Ishikawa (cell line): ENCODE data around the gene OR7C2.

Source experiments
- CEBPB ChIP-seq: IDR thresholded peaks from 2 replicates; pipeline ENCODE4 v1.6.1; 2012
- CREB1 ChIP-seq: IDR thresholded peaks from 2 replicates; pipeline ENCODE4 v1.6.1; 2012; ENCODE audit warnings: low read depth
- EGR1 ChIP-seq: IDR thresholded peaks from 2 replicates; pipeline ENCODE4 v1.6.1; 2012
- EP300 ChIP-seq: IDR thresholded peaks from 2 replicates; pipeline ENCODE4 v1.6.1; 2012; ENCODE audit warnings: borderline replicate concordance
- FOXM1 ChIP-seq: IDR thresholded peaks from 2 replicates; pipeline ENCODE4 v1.6.1; 2012; ENCODE audit warnings: low read depth, borderline replicate concordance
- NFIC ChIP-seq: IDR thresholded peaks from 2 replicates; pipeline ENCODE4 v1.6.1; 2012
- RAD21 ChIP-seq: IDR thresholded peaks from 2 replicates; pipeline ENCODE4 v1.6.1; 2012; ENCODE audit warnings: low read depth
- TAF1 ChIP-seq: IDR thresholded peaks from 2 replicates; pipeline ENCODE4 v1.6.1; 2012; ENCODE audit warnings: low read depth, mild to moderate bottlenecking
- TCF12 ChIP-seq: IDR thresholded peaks from 2 replicates; pipeline ENCODE4 v1.6.1; 2012; ENCODE audit warnings: low read depth
- TEAD4 ChIP-seq: IDR thresholded peaks from 2 replicates; pipeline ENCODE4 v1.6.1; 2012
- YY1 ChIP-seq: IDR thresholded peaks from 2 replicates; pipeline ENCODE4 v1.6.1; 2012; ENCODE audit warnings: low read depth
- ZBTB7A ChIP-seq: IDR thresholded peaks from 2 replicates; pipeline ENCODE4 v1.6.1; 2012; ENCODE audit warnings: low read depth
- TF ChIP-seq, protein P1 (sequence below): IDR thresholded peaks from 2 replicates; pipeline ENCODE4 v1.6.1; 2012
- TF ChIP-seq, protein P2 (sequence below): IDR thresholded peaks from 2 replicates; pipeline ENCODE4 v1.6.1; 2012; ENCODE audit warnings: low read depth, mild to moderate bottlenecking
- TF ChIP-seq, protein P3 (sequence below): IDR thresholded peaks from 2 replicates; pipeline ENCODE4 v1.6.1; 2012

The OR7C2 gene

DNA sequence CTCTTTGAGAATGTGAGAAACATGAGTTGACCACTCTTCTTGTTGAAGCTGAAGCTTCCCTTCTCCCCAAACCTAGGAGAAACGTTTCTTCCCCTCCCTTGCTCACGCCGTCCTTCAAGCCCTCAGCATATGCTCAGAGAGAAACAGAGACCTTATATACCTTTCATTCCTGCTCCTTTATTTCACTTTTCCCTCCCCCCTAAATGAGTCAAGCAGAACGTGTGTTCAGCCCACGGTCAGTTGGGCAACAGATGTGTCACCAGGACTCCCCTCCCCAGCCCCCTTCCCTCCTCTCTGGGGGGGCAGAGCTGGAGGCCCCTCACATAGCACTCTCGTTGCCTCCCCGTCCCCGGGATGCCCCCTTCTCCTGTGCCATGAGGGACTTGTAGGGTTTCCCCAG is 8.6 kb downstream of the OR7C2 start:
- TF ChIP-seq TCF12 = no peak
- TF ChIP-seq YY1 = no peak
- TF ChIP-seq NFIC = no peak
- no peak for TF ChIP-seq CREB1
- TF ChIP-seq ZBTB7A = no peak
- TF ChIP-seq FOXM1 = no peak
- no peak for TF ChIP-seq TEAD4
- TF ChIP-seq, protein P1, sequence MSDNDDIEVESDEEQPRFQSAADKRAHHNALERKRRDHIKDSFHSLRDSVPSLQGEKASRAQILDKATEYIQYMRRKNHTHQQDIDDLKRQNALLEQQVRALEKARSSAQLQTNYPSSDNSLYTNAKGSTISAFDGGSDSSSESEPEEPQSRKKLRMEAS = no peak
- TF ChIP-seq, protein P2, sequence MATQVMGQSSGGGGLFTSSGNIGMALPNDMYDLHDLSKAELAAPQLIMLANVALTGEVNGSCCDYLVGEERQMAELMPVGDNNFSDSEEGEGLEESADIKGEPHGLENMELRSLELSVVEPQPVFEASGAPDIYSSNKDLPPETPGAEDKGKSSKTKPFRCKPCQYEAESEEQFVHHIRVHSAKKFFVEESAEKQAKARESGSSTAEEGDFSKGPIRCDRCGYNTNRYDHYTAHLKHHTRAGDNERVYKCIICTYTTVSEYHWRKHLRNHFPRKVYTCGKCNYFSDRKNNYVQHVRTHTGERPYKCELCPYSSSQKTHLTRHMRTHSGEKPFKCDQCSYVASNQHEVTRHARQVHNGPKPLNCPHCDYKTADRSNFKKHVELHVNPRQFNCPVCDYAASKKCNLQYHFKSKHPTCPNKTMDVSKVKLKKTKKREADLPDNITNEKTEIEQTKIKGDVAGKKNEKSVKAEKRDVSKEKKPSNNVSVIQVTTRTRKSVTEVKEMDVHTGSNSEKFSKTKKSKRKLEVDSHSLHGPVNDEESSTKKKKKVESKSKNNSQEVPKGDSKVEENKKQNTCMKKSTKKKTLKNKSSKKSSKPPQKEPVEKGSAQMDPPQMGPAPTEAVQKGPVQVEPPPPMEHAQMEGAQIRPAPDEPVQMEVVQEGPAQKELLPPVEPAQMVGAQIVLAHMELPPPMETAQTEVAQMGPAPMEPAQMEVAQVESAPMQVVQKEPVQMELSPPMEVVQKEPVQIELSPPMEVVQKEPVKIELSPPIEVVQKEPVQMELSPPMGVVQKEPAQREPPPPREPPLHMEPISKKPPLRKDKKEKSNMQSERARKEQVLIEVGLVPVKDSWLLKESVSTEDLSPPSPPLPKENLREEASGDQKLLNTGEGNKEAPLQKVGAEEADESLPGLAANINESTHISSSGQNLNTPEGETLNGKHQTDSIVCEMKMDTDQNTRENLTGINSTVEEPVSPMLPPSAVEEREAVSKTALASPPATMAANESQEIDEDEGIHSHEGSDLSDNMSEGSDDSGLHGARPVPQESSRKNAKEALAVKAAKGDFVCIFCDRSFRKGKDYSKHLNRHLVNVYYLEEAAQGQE = no peak
- TF ChIP-seq RAD21 = no peak
- no peak for TF ChIP-seq CEBPB
- TF ChIP-seq TAF1 = no peak
- TF ChIP-seq, protein P3, sequence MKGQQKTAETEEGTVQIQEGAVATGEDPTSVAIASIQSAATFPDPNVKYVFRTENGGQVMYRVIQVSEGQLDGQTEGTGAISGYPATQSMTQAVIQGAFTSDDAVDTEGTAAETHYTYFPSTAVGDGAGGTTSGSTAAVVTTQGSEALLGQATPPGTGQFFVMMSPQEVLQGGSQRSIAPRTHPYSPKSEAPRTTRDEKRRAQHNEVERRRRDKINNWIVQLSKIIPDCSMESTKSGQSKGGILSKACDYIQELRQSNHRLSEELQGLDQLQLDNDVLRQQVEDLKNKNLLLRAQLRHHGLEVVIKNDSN = no peak
- TF ChIP-seq EP300 = no peak
- no peak for TF ChIP-seq EGR1

DNA sequence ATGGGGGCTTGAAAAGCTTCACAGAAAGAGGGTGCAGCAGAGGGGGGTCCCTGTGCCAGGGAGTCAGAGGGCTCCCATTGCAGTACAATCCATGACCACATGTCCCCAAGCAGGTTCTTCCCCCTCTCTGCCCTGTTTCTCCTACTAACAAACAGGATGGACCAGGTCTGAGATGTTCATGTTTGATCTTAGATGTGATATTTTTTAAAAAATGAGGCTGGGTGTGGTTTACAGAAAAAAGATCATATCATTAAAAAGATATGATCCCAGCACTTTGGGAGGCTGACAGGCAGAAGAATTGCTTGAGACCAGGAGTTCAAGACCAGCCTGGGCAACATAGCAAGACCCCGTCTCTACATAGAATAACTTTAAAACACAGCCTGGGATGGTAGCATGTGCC is 9.1 kb downstream of the OR7C2 start:
- TF ChIP-seq, protein P3 = no peak
- no peak for TF ChIP-seq NFIC
- TF ChIP-seq CEBPB = no peak
- no peak for TF ChIP-seq RAD21
- no peak for TF ChIP-seq CREB1
- no peak for TF ChIP-seq TCF12

DNA sequence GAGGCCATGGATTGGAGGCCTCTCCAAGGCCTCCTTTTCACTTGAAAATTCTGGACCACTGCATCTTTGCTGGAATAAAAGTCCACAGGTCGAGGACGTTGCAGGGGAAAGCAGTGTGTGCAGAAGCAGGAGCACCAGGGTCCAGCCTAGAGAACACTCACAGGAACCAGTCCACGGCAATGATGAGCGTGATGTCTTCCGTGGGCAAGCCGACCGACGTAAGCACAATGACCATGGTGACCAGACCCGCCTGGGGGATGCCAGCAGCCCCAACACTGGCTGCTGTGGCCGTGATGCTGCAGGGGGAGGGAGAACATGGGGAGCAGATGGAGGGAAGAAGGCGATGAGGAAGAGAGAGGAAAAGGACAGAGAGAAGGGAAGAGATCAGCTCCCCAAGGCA is 11.5 kb downstream of the OR7C2 start:
- TF ChIP-seq EGR1 = no peak
- TF ChIP-seq EP300 = no peak
- no peak for TF ChIP-seq YY1
- TF ChIP-seq ZBTB7A = no peak
- TF ChIP-seq CEBPB = no peak
- no peak for TF ChIP-seq RAD21
- TF ChIP-seq, protein P2 = no peak
- no peak for TF ChIP-seq TCF12
- no peak for TF ChIP-seq NFIC
- TF ChIP-seq FOXM1 = no peak
- no peak for TF ChIP-seq TAF1
- TF ChIP-seq, protein P1 = no peak
- TF ChIP-seq CREB1 = no peak
- TF ChIP-seq, protein P3 = no peak
- TF ChIP-seq TEAD4 = no peak

DNA sequence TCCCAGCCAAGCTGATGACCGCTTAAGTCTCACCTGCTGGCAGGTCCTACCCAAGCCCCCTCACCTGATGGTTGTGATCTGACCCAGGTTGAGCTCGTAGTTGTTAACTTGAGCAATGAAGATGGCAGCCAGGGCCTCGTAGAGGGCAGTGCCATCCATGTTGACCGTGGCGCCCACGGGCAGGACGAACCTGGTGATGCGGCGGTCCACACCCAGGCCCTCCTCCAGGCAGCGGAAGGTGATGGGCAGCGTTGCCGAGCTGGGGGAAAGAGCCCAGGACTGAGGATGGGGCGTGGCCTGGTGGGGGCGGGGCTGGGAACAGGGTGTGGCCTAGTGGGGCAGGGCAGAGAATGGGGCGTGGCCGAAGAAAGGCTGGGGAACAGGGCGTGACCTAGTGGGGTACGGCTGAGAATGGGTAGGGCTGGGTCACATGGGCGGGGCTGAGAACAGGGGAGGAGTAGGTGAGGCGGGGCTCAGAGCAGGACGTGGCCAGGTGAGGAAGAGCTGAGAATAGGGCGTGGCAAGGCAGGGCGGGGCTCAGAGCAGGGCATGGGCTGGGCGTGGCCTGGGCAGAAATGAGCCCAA is 12.9 kb downstream of the OR7C2 start:
- no peak for TF ChIP-seq NFIC
- TF ChIP-seq, protein P3 = peak; percentile 50

DNA sequence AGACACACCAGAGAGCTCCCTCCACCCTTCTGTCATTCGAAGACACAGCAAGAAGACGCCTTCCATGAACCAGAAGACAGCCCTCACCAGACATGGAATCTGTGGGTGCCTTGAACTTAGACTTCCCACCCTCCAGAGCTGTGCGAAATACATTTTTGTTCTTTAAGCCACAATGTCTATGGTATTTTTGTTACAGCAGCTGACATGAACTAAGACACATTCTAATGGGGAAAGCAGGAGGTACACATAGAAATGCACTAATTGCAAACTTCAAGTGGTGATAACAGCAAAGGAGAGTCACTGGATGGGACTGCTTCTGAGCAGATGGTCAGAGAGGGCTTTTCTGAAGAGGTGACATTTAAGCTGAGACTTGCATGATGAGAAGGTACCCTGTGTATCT is 16.2 kb downstream of the OR7C2 start:
- TF ChIP-seq, protein P3 = no peak
- TF ChIP-seq TEAD4 (no peak), NFIC (no peak), TAF1 (no peak), EGR1 (no peak), TCF12 (no peak), RAD21 (no peak), EP300 (no peak)
- TF ChIP-seq, protein P2 = no peak
- TF ChIP-seq, protein P1 = no peak
